Upper lobe of right lung (tissue), 1 donor: ENCODE data around the gene GSG1. TPM values are rescaled to one million over a fixed set of nuclear protein-coding genes. Genes with fewer than 3 reads are reported as not detected.
A peak's percentile ranks its signal among the peaks of the same experiment; 100 is the strongest.

Source experiments
- ATAC-seq: fragments of 200-7000 bp; cut with Tn5 transposase; one replicate; pipeline ENCODE4 v1.9.1; 2020; ENCODE audit warnings: mild to moderate bottlenecking, moderate library complexity
- DNase-seq: peaks from one replicate; pipeline ENCODE4 v3.0.0-alpha.2; 2020
- H3K27ac ChIP-seq: fragments of 200-600 bp; one replicate; pipeline ENCODE4 v1.8.0; 2022
- H3K27me3 ChIP-seq: fragments of 200-600 bp; one replicate; pipeline ENCODE4 v1.8.0; 2022; ENCODE audit warnings: mild to moderate bottlenecking
- H3K36me3 ChIP-seq: fragments of 200-600 bp; one replicate; pipeline ENCODE4 v1.8.0; 2022
- H3K4me1 ChIP-seq: fragments of 200-600 bp; one replicate; pipeline ENCODE4 v1.8.0; 2022
- H3K4me3 ChIP-seq: fragments of 200-600 bp; one replicate; pipeline ENCODE4 v1.8.0; 2022; ENCODE audit warnings: mild to moderate bottlenecking
- H3K9me3 ChIP-seq: fragments of 200-600 bp; one replicate; pipeline ENCODE4 v1.8.0; 2022
- CTCF ChIP-seq: fragments of 200-600 bp; IDR thresholded peaks from one replicate; pipeline ENCODE4 v1.8.0; 2022; ENCODE audit warnings: antibody characterized with exemption
- intact Hi-C: fragments of 100-400 bp; cut with DNase I; formaldehyde crosslinking; loops from one replicate; pipeline ENCODE4 v1.11.0; 2022
- total RNA-seq: library from RNA; stranded (reverse); fragmentation: NEBNext Ultra II Directional; extraction: Animal tissue kit (Norgen Biotek cat#: 25700); gene quantifications from one replicate; pipeline ENCODE4 v1.2.1, GENCODE V29; 2021
- donor health status: DM: no; HTN: yes; CAD: no; lungs with severe emphysema.

Gene GSG1
- total RNA-seq, 1 donor from 2014 or later: not detected

GRCh38 chr12:13106666-13107065 lies 3.2 kb upstream of the GSG1 start:
- no peaks in the 10 kb centered on the region for H3K36me3 ChIP-seq
- no peak overlapping the region for H3K4me3 ChIP-seq
- no peak for TF ChIP-seq CTCF
- intact Hi-C loops: no loop called here
- ATAC-seq: no peak
- H3K4me1 ChIP-seq: peaks cover 20% of the 10 kb centered on the region
- no peak for DNase-seq
- H3K27ac ChIP-seq: no peak overlapping the region
- no peaks in the 10 kb centered on the region for H3K9me3 ChIP-seq
- no peaks in the 10 kb centered on the region for H3K27me3 ChIP-seq

- Histone ChIP-seq H3K4me1 (peaks cover 22% of the 10 kb centered on the region), H3K36me3 (no peaks in the 10 kb centered on the region), H3K27me3 (no peaks in the 10 kb centered on the region), H3K4me3 (no peak overlapping the region), H3K9me3 (no peaks in the 10 kb centered on the region), H3K27ac (no peak overlapping the region)
- intact Hi-C loops: no loop called here
- no peak for TF ChIP-seq CTCF
- DNase-seq (no peak), ATAC-seq (no peak)
Observed at GRCh38 chr12:13105781-13106180, 2.3 kb upstream of the GSG1 start.

- Histone ChIP-seq H3K9me3 (no peaks in the 10 kb centered on the region), H3K27me3 (no peaks in the 10 kb centered on the region), H3K27ac (no peak overlapping the region), H3K4me1 (peaks cover 35% of the 10 kb centered on the region), H3K36me3 (no peaks in the 10 kb centered on the region), H3K4me3 (no peak overlapping the region)
- TF ChIP-seq CTCF: no peak
- ATAC-seq (peak; percentile 7), DNase-seq (no peak)
- intact Hi-C loops: no loop called here
Observed at GRCh38 chr12:13104409-13104808, 942 bp upstream of the GSG1 start.

- no peaks in the 10 kb centered on the region for H3K9me3 ChIP-seq
- intact Hi-C loops: no loop called here
- peak overlapping the region; percentile 99 for H3K27ac ChIP-seq
- no peaks in the 10 kb centered on the region for H3K36me3 ChIP-seq
- H3K4me3 ChIP-seq: no peak overlapping the region
- ATAC-seq (no peak), DNase-seq (no peak)
- H3K4me1 ChIP-seq: peaks cover 51% of the 10 kb centered on the region
- H3K27me3 ChIP-seq: no peaks in the 10 kb centered on the region
- TF ChIP-seq CTCF: no peak
Observed at GRCh38 chr12:13102461-13103195, 839 bp downstream of the GSG1 start.

GRCh38 chr12:13101821-13102375 lies 1.6 kb downstream of the GSG1 start:
- intact Hi-C loops: no loop called here
- Histone ChIP-seq H3K4me1 (peaks cover 57% of the 10 kb centered on the region), H3K27ac (peak overlapping the region; percentile 99), H3K4me3 (peak overlapping the region; percentile 60), H3K9me3 (no peaks in the 10 kb centered on the region), H3K27me3 (no peaks in the 10 kb centered on the region), H3K36me3 (no peaks in the 10 kb centered on the region)
- no peak for TF ChIP-seq CTCF
- ATAC-seq (peak; percentile 0), DNase-seq (no peak)
